HG02571 (cell line): Measurements from ENCODE around the gene TMC8.
"Not testable (repeated sequence)": the region's sequence is repeated elsewhere in the genome, so short reads cannot be mapped to it uniquely, and the experiment has no call there.

Experiments
- ATAC-seq: cut with Tn5 transposase; IDR thresholded peaks from one replicate; pipeline ENCODE4 v1.9.1; 2021; ENCODE audit warnings: mild to moderate bottlenecking, moderate library complexity; ENCODE audit not compliant: unreplicated experiment

Gene TMC8, protein sequence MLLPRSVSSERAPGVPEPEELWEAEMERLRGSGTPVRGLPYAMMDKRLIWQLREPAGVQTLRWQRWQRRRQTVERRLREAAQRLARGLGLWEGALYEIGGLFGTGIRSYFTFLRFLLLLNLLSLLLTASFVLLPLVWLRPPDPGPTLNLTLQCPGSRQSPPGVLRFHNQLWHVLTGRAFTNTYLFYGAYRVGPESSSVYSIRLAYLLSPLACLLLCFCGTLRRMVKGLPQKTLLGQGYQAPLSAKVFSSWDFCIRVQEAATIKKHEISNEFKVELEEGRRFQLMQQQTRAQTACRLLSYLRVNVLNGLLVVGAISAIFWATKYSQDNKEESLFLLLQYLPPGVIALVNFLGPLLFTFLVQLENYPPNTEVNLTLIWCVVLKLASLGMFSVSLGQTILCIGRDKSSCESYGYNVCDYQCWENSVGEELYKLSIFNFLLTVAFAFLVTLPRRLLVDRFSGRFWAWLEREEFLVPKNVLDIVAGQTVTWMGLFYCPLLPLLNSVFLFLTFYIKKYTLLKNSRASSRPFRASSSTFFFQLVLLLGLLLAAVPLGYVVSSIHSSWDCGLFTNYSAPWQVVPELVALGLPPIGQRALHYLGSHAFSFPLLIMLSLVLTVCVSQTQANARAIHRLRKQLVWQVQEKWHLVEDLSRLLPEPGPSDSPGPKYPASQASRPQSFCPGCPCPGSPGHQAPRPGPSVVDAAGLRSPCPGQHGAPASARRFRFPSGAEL

DNA sequence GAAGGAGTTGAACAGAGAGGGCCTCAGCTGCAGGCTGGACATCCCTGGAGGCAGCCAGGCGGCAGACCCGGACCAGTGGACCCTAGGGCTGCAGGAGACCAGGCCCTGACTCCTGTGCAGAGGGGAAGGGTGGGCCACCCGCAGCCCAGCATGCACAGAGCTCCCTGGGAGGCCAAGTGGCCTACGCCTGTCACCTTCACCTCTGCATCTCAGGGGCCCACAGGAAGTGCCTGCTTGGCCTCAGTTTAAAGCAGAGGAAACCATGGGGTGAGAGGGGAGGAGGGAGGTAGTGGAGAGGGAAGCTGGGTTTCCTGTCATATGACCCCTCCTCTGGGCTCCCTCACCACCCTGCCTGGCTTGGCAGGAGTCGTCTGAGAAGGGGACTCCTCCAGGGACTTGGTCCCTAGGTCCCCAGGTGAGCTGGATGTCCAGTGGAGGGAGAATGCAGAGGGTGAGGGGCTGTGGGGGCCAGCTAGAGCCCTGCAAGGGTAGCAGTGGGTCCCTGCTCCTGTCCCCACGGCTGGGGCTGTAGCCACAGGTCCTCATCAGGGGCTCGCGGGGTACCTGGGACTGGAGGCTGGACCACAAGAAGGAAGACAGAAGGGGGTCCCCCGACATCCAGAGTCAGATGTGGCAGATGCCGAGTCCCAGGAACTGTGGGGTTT, at the start of gene TMC8:
Gene TMC8, plus strand, starts transcription at position 335 of the 665 bp plus-strand sequence. CDS start 818 bp downstream, outside the sequence.
- no peak for ATAC-seq

DNA sequence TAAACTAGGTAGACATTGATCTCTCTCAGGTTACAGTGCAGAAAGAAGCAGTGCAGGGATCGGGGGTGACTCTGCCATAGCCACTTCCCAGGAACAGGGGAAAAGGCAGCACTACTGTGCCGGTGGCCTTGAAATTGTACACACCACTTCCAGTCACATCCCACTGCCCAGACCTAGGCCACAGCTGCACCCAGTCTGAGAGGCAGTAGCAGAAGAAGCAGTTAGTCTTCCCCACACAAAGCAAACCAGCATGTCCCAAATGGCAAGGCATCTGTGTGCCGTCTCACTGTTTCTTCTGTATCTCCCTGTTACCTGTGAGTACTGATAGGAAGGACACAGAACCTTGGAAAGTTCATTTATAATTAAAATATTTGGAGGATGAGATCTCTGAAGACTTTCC, 49.0 kb upstream of the TMC8 start:
- no peak for ATAC-seq

DNA sequence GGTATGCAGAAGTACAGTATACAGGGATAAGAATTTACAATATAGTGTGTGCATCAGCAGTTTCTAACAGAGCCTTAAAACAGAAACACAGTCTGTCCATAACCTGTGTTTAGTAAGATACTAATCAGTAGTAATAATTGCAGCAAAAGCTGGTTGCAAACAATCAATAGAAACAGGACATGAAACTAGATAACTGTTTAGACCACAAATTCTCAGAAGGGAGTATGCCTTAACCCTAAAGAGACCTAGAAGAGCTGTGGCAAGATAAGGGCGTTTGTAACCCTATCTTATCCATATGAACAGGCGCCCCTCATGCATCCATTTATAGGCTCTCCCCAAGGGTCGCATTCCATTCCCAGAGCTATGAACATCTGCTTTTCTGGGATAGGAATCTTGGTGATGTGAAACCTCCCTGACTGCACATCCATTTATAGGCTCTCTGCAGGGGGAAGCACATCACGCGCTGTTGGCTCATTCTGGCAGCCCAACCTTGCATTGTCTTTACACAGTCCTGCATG, 48.2 kb upstream of the TMC8 start:
- not testable (repeated sequence) for ATAC-seq

DNA sequence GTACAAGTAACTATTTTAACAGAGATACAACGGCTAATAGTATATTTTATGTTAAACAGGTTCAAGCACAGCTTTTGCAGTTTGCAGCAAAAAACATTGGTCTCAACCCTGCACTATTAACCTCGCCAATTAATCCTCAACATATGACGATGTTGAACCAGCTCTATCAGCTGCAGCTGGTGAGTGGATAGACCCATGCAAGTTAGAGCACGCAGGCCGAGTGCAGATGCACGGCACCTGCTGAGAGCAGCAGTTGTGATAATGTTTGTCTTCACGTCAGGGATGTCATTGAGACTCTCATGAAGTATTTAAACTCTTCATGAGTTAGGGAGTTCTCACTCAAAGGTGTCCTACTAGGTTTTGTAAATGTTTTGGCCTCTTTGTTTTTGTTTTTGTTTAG, 47.6 kb upstream of the TMC8 start:
- ATAC-seq: no peak

DNA sequence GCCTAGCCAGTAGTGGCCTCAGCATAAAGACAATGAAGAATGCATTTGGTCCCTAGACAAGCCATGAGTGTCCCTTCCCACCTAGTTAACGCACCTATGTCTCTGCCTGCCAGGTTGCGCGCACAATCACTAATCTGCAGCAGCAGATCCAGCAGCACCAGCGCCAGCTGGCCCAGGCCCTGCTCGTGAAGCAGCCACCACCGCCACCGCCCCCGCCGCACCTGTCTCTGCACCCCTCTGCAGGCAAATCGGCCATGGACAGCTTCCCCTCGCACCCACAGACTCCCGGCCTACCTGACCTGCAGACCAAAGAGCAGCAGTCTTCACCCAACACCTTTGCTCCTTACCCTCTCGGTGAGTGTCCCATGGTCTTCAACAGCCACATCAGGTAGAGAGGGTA, 43.8 kb upstream of the TMC8 start:
- ATAC-seq: no peak

DNA sequence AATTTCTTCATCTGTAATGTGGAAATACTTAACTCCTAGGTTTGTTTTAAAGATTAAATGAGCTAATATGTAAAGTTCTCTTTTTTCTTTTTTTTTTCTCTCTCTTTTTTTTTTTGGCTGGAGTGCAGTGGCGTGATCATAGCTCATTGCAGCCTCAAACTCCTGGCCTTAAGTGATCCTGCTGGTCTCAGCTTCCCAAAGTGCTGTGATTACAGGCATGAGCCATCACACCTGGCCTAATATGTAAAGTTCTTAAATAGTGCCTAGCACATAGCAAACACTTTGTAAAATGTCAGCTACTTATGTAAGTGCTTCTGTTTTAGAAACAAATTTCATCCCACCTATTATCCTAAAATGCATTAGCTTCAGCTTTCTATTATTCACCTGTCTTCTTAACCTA, 42.0 kb upstream of the TMC8 start:
- no peak for ATAC-seq

DNA sequence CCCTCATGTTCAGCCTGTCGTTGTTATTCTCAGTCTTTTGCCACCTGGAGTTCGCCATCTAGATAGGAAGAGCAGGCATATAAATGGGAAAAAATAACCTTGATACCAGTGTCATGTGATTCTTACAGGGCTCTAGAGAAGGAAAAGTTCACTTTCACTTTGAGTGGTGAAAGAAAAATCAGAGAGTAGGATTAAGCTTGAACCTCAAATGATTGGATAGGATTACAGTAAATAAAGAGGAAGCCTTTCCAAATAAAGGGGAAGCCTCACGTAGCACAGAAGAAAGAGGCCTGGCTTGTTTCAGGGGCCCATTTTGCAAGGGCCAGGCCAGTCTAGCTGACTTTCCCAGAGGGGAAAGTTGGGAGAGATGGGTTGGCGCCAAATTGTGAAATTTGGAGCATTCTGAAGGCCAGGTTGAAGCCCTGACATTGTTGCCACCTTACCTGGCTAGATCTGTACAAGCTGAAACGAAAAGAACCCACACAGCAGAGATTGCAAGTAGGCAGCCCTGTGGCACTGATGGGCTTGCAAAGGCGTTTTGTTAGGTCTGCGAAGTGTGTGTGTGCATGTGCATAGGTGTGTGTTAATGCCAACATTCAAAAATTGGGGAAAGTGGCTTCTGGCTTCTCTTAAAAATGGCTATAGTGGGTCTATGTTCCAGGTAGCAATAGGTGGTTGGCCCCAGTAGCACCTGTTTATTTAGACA, 40.8 kb upstream of the TMC8 start:
- ATAC-seq: no peak

DNA sequence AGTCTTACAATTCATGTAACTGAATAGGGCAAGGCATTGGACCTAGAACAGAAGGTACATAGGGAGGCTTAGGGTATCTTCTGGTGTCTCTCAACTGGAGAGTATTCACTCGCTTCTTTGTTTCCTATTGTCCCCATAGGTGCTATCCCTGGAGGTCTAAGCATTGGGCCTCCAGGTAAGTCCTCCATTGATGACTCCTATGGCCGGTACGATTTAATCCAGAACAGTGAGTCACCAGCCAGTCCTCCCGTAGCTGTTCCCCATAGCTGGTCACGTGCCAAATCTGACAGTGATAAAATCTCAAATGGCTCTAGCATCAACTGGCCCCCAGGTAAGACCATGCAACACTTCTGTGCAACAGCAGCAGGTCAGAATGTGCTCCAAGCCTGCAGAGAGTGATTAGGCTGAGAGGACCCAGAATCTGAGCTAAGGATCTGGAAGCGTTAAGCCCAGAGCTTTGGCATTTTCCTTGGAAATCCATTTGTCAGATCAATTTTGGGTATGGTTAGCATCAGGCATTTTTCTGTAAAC, 37.7 kb upstream of the TMC8 start:
- ATAC-seq: no peak

DNA sequence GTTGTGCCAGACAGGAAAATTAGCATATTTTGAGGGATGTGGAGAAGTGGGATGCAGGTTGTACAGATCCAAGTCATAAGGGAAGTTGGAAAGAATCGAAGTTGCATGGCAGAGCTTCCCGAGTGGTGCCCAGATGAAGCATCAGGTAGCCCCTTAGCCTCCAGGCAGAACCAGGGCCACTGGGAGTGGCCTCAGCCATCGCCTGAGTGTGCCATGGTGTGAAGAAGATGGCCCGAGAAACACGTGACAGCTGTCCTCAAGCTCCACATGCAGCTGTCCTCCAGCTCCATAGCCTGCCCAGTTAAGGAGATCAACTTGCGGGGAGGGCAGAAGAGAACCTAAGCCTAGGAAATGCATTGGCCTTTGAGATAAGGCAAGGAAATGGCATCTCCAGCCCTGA, 35.5 kb upstream of the TMC8 start:
- ATAC-seq: no peak

DNA sequence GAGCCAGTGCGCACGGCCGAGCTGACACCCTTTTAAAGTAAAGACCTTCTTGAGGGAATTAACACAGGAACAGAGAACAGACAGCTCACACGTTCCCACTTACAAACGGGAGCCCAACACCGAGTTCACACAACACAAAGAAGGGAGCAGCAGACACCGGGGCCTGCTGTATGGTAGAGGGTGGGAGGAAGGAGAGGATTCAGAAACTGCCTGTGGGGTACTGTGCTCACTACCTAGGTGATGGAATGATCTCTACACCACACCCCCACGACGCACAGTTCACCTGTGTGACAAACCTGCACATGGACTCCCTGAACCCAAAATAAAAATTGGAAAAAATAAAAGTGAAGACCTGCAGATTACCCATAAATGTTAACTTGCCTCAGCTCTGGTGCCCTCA, 34.5 kb upstream of the TMC8 start:
- ATAC-seq: no peak

DNA sequence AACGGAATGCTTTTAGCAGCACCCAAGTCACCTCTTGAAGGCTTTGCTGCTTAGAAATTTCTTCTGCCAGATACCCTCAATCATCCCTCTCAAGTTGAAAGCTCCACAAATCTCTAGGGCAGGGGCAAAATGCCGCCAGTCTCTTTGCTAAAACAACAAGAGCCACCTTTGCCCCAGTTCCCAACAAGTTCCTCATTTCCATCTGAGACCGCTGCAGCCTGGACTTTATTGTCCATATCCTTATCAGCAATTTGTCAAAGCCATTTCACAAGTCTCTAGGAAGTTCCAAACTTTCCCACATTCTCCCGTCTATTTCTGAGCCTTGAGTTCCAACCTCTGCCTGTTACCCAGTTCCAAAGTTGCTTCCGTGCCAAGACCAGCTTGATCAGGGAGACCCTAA, 29.5 kb upstream of the TMC8 start:
- ATAC-seq: no peak

DNA sequence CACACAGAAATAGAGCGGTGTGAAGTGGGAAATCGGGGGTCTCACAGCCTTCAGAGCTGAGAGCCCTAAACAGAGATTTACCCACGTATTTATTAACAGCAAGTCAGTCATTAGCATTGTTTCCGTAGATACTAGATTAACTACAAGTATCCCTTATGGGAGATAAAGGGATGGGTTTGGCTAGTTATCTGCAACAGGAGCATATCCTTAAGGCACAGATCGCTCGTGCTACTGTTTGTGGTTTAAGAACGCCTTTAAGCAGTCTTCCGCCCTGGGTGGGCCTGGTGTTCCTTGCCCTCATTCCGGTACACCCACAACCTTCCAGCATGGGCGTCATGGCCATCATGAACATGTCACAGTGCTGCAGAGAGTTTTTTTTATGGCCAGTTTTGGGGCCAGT, 29.0 kb upstream of the TMC8 start:
- ATAC-seq: no peak

DNA sequence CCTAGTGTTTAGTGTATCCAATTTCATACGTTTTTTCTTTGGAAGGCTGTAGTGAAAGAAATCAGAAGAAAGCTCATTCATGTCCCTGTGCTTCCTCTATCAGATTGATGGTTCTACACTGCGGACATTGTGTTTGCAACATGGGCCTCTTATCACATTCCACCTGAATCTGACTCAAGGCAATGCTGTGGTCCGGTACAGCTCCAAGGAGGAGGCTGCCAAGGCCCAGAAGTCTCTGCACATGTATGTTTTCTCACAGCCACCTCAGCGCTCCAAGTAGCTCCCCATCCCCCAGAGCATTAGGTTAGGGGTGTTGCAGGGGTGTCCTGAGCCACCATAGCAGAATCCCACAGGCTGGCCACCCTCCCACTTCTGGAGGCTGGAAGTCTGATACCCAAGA, 27.3 kb upstream of the TMC8 start:
- ATAC-seq: no peak

DNA sequence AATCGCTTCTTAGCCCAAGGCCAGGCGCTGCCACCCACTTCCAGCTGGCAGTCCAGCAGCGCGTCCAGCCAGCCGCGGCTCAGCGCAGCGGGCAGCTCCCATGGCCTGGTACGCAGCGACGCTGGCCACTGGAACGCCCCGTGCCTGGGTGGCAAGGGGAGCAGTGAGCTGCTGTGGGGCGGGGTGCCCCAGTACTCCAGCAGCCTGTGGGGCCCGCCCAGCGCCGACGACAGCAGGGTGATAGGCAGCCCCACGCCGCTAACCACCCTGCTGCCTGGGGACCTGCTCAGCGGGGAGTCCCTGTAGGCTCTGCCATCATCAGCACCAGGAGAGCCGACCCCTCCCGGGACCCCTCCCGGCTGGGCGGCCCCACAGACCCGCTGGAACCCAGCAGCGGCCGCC, 26.0 kb upstream of the TMC8 start:
- no peak for ATAC-seq

DNA sequence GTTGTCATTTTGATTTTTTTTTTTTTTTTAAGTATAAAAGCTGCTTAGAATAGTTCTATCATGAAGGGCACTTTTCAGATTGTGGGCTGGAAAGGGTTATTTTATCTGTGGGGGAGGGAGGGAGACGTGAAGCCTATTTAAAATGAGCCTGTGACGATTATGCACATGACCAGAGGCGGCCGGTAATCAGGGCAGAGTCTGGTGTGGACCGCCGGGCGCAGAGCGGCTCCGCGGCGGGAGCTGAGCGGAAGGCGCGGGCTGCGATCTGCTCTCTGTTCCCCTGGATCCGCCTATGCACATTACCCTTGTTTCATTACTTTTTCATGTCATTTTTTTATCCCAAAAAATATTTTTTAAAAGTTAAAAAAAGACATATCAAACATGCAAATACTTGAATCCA, 25.5 kb upstream of the TMC8 start:
- no peak for ATAC-seq

DNA sequence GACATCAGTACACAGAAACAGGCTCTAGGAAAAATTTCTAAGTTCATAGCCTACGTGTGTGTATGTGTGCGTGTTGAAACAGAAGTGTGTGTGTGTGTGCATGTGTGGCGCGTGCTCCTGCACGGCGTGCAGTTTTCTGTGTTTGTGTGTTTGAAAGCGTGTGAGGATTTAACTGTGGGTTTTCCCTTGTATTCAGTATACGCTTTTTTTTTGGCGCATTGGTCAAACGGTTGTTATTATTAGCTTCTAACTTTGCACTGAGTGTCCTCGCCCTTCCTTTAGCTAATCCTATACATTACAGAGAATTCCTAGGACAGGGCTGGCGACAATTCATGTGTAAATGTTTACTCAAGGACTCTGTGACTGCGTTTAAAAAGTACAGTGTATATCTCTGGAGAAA, 25.0 kb upstream of the TMC8 start:
- no peak for ATAC-seq

DNA sequence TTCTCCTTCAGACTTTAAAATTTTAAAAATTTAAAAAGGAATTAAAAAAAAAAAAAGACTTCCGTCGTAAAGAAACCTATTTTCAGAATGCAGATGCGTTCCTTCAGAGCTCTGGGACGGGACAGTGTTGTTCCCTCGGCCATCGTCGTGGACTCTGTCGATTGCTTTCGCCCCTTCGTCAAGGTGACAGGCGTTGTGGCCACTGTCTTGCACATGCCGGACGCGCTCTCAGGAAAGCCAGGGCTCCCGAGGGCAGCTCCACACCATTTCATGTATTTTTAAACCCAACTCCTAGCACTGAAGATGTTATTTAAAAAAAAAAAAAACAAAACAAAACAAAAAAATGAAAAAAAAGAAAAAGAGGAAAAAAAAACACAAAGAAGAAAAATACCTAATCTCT, 24.4 kb upstream of the TMC8 start:
- ATAC-seq: no peak

DNA sequence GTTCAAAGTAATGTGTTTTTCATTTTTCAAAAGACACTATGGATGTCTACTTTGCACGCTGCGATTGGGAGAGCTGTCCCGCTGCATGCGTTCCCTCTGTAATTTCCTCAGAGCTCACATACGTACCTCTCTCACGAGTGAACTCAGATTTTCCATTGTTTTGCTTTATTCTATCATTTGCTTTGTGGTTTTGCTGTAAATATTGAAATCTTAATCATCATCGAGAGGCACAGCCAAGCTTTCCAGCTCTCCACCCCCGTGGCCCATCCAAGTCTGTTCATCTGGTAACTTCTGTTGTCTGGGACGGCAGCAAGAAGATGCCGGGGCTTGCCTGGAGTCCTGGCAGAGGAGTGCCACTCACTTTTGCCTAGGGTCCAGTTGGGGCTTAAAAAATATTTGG, 23.1 kb upstream of the TMC8 start:
- no peak for ATAC-seq

DNA sequence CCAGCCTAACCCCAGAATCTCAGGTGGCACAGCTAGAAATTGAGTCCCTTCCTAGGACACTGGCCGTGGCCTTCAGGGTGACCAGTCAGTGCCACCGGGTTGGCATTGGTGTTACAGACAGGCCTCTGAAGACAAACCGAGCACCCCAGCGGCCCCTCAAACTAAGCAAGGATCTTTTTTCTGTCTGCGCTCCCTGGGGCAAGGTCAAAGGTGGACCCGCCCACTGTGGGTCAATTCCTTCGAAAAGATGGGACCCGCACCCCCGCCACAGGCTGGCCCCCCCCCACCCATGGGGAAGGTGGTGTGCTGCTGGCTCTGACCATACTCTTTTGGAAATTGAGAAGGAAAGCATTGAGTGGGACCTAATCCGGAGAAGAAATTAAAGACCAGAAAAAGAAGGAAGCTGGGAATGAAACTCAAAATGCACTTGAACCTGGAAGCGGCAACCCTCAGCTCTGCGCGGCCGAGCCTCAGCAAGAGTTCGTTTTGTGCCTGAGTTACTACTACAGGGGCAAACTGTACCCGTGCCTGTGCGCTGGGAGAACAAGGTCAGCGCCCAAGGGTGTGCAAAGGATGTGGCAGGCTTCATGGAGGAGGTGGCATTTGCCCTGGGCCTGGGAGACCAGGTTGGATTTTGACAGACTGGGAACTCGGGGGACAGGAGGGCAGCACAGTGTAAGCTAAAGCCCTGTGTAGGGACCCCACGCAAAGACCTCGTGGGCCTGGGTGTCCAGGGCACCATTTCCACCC, 22.4 kb upstream of the TMC8 start:
- ATAC-seq: no peak
